ENCODE data around the gene ATP2B2. TPM values are rescaled to one million over a fixed set of nuclear protein-coding genes. Genes with fewer than 3 reads are reported as not detected.

The ATP2B2 gene
- total RNA-seq, 1 experiment from 2014 or later, result not detected

GRCh38 chr3:10517627-10518026, 12.2 kb upstream of the ATP2B2 start:
- CTCF ChIA-PET, result no interaction called here
- no peak overlapping the region for H3K4me3 Mint-ChIP-seq (ENCODE audit: low read depth, unreplicated experiment)
- no TSS peak for BruUV-seq (replicated peaks)
- H3K27ac Mint-ChIP-seq (ENCODE audit: unreplicated experiment), result no peak overlapping the region
- DNase-seq, result no peak
- peaks cover 92% of the 10 kb centered on the region for H3K27me3 Mint-ChIP-seq (ENCODE audit: unreplicated experiment)
- intact Hi-C loops (cut with micrococcal nuclease; ENCODE audit: unreplicated experiment), result no loop called here
- no peaks in the 10 kb centered on the region for H3K36me3 Mint-ChIP-seq (ENCODE audit: insufficient read depth, unreplicated experiment)
- H3K4me1 Mint-ChIP-seq (ENCODE audit: low read depth, unreplicated experiment), result no peaks in the 10 kb centered on the region
- TF ChIP-seq CTCF (IDR thresholded peaks at IDR 0.05; ENCODE audit: unreplicated experiment), result no peak
- H3K9me3 Mint-ChIP-seq (ENCODE audit: low read depth, unreplicated experiment), result no peaks in the 10 kb centered on the region

- CTCF ChIA-PET, result interaction anchor here (0.7 kb wide), 1 partner anchor 292 kb away, joined by 4 read pairs; no protein-coding TSS in a partner anchor
- no peak overlapping the region for H3K4me3 Mint-ChIP-seq (ENCODE audit: low read depth, unreplicated experiment)
- no peaks in the 10 kb centered on the region for H3K9me3 Mint-ChIP-seq (ENCODE audit: low read depth, unreplicated experiment)
- no peak for DNase-seq
- H3K27me3 Mint-ChIP-seq (ENCODE audit: unreplicated experiment), result peaks cover 92% of the 10 kb centered on the region
- H3K36me3 Mint-ChIP-seq (ENCODE audit: insufficient read depth, unreplicated experiment), result no peaks in the 10 kb centered on the region
- intact Hi-C loops (cut with micrococcal nuclease; ENCODE audit: unreplicated experiment), result no loop called here
- TF ChIP-seq CTCF (IDR thresholded peaks at IDR 0.05; ENCODE audit: unreplicated experiment), result no peak
- no TSS peak for BruUV-seq (replicated peaks)
- no peak overlapping the region for H3K27ac Mint-ChIP-seq (ENCODE audit: unreplicated experiment)
- no peaks in the 10 kb centered on the region for H3K4me1 Mint-ChIP-seq (ENCODE audit: low read depth, unreplicated experiment)
Measured at GRCh38 chr3:10516544-10517452, 11.4 kb upstream of the ATP2B2 start.

- no peak for TF ChIP-seq CTCF (IDR thresholded peaks at IDR 0.05; ENCODE audit: unreplicated experiment)
- intact Hi-C loops (cut with micrococcal nuclease; ENCODE audit: unreplicated experiment), result no loop called here
- H3K4me1 Mint-ChIP-seq (ENCODE audit: low read depth, unreplicated experiment), result no peaks in the 10 kb centered on the region
- no peaks in the 10 kb centered on the region for H3K36me3 Mint-ChIP-seq (ENCODE audit: insufficient read depth, unreplicated experiment)
- H3K9me3 Mint-ChIP-seq (ENCODE audit: low read depth, unreplicated experiment), result no peaks in the 10 kb centered on the region
- peaks cover 92% of the 10 kb centered on the region for H3K27me3 Mint-ChIP-seq (ENCODE audit: unreplicated experiment)
- H3K4me3 Mint-ChIP-seq (ENCODE audit: low read depth, unreplicated experiment), result no peak overlapping the region
- no peak overlapping the region for H3K27ac Mint-ChIP-seq (ENCODE audit: unreplicated experiment)
- no peak for DNase-seq
- CTCF ChIA-PET, result interaction anchor here (0.7 kb wide), 1 partner anchor 293 kb away, joined by 4 read pairs; no protein-coding TSS in a partner anchor
- BruUV-seq (replicated peaks), result no TSS peak
Measured at GRCh38 chr3:10515884-10516495, 10.6 kb upstream of the ATP2B2 start.

GRCh38 chr3:10515396-10515795, 10.0 kb upstream of the ATP2B2 start:
- peaks cover 92% of the 10 kb centered on the region for H3K27me3 Mint-ChIP-seq (ENCODE audit: unreplicated experiment)
- no peak for TF ChIP-seq CTCF (IDR thresholded peaks at IDR 0.05; ENCODE audit: unreplicated experiment)
- no TSS peak for BruUV-seq (replicated peaks)

More at GRCh38 chr3:10515396-10515795, 10.0 kb upstream of the ATP2B2 start:
- Mint-ChIP-seq H3K27ac (ENCODE audit: unreplicated experiment) (no peak overlapping the region), H3K4me3 (ENCODE audit: low read depth, unreplicated experiment) (no peak overlapping the region), H3K4me1 (ENCODE audit: low read depth, unreplicated experiment) (no peaks in the 10 kb centered on the region), H3K36me3 (ENCODE audit: insufficient read depth, unreplicated experiment) (no peaks in the 10 kb centered on the region), H3K9me3 (ENCODE audit: low read depth, unreplicated experiment) (no peaks in the 10 kb centered on the region)
- CTCF ChIA-PET, result no interaction called here
- intact Hi-C loops (cut with micrococcal nuclease; ENCODE audit: unreplicated experiment), result no loop called here
- no peak for DNase-seq
